HG03025 (cell line): Measurements from ENCODE around the gene NUB1.

Experiments
- ATAC-seq: cut with Tn5 transposase; IDR thresholded peaks from one replicate; pipeline ENCODE4 v1.9.1; 2021; ENCODE audit warnings: mild to moderate bottlenecking, moderate library complexity; ENCODE audit not compliant: unreplicated experiment, low FRiP score

NUB1 gene

GRCh38 chr7:151415375-151416105 is 73.9 kb downstream of the NUB1 start:
- no peak for ATAC-seq

DNA sequence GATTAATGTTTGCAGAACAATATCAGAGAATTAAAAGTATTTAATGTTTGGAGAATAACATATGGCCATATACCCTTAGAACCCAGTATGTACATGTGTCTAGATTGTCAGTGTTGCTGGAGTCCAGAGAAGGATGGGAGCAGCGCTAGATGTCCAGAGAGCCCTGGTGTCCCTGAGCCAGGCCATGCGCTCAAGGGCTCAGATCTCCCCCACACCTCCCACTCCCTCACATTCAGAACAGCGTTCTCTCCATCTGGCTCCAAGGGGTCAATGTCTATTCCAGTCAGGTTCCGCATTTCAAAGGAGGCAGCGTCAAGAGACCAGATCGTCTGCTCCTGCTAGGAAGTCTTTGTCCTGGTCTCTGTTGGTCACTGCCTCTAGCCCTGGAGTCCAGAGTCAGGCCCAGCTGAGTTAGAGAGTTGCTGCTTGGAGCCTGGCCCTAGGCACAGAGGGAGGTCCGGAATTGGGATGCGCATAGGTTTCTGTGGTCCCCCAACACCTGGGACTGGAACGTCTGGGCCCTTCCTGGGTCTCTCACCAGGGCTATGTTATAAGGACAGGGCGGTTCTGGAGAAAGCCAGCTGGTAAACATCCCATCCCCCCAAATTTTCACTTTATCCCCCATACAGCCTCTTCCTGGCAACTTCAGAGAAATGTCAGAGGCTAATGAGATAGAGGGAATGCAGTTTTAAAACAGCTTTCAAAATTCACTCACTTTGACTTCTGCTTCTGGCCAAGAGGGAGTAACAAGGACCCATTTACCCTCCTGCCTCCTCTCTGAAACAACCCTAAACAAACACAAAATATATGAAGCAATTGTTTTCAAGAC is 74.7 kb downstream of the NUB1 start:
- no peak for ATAC-seq

GRCh38 chr7:151416941-151417315 is 75.3 kb downstream of the NUB1 start:
- no peak for ATAC-seq

GRCh38 chr7:151420144-151420543 is 78.5 kb downstream of the NUB1 start:
- no peak for ATAC-seq

DNA sequence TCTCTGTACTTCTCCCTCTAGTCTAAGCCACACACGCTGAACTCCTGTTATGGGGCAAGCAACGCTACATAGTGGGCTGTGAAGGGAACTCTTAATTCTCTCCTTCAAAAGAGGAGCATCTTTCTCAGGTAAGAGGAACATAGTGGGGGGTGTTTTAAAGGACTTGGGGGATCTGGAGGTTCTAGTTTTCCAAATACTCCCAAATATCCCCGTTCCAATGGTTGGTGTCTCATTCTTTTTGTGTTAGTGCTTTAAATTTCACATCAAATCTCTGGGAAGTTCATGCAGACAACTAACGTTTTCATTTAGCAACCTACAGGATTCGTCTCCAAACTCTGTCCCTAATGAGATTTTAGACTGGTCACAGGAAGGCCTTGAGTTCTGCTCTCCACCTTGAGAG is 80.6 kb downstream of the NUB1 start:
- no peak for ATAC-seq

DNA sequence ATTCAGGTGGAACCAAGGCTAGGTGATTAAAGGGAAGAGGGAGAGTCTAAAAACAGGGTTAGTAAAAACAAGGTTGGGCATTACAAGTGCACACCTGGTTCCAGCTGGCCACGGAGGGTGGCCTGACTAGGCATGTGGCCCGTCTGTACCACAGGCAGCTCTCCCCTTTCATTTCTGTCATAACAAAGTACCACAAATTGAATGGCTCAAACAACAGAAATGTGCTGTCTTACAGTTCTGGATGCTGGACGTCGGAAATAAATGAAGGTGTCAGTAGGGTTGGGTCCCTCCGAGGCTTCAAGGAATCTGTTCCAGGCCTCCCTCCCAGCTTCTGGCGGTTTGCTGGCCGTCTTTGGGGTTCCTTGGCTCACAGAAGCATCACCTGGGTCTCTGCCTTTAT is 81.6 kb downstream of the NUB1 start:
- ATAC-seq: no peak

DNA sequence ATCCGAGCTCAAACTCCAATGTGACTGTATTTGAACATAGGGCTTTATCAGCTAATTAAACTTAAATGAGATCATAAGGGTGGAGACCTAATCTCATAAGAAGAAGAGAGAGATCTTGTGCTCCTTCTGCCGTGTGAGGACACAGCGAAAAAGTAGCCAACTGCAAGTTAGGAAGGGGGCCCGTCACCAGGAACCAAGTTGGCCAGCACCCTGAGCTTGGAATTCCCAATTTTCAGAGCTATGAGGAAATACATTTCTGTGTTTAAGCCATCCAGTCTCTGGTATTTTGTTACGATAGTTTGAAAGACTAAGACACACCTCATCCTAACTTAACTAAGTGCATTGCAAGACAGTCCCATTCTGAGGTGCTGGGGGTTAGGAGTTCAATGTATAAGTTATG is 82.3 kb downstream of the NUB1 start:
- no peak for ATAC-seq

DNA sequence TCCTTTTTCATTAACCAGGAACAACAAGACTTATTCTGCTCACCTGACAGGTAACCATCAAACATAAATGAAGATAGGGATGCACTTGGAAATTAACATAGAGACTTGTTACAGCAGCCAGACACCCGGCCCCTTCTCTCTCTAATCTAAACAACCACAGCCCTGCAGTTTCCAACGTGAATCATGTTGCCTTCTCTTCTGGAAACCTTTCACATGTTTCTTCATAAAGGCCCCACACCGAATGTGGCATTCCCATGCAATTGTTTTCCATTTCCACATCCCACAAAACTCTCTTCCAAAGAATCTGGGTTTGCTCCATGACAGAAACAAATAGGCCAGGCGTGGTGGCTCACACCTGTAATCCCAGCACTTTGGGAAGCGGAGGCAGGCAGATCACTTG is 83.2 kb downstream of the NUB1 start:
- ATAC-seq: no peak

- ATAC-seq: no peak
These were observed 84.2 kb downstream of the NUB1 start for GRCh38 chr7:151425670-151426440.

DNA sequence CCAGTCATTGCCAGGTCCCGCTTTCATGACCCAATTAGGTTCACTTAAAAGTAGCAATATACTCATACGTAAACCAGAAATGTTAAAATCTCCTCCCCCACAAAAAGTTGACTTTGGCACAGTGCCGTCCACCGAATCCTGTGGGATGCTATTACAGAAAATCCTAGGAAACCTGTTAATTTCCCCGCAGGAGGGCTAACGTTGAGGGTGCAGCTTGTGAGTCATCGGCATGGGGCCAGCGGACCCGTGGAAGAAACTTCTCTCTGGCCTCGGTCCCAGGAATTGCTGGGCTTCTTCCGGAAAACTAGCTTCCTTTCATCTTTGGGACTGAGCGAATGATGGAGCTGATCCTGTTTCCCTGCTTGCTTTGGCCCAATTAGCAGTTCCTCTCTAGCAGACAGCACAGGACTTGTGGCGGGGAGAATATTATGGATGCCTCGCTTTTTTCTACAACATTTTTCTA is 84.9 kb downstream of the NUB1 start:
- ATAC-seq: no peak

DNA sequence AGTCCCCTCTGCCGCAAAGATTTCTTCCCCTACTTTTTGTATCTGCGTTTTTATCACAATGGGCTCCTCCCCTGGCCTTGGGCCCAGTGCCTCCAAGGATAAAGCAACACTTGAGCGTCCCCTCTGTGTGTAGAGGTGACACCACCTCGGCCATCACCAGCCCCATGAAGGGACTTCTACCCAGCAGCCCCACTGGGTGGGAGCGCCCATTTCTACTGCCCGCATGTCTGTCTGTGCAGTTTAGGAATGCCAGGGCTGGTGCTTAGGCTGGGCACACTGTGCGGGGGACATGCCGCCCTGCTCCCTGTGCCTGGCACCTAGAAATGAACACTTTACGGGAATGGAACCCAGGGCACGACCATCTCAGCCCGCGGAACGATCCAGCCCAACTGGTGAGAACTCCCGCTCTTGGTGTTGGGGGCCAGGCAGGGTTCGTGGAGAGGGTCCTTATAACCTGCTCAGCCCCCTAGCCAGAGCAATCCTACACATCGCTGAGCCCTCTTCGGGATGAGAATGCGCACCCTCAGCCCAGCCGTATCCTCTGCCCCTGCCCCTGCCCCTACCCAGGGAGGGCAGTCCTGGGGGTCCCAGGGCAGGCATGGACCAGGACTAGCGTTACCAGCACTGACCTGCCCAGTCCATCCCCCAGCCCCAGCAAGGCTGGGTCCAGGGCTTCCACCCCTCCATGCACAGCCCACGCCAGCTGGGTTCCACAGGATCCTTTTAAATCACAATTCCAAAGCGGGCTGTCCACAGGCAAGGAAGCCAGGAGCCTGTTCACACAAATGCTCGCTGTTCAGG is 85.5 kb downstream of the NUB1 start:
- no peak for ATAC-seq

DNA sequence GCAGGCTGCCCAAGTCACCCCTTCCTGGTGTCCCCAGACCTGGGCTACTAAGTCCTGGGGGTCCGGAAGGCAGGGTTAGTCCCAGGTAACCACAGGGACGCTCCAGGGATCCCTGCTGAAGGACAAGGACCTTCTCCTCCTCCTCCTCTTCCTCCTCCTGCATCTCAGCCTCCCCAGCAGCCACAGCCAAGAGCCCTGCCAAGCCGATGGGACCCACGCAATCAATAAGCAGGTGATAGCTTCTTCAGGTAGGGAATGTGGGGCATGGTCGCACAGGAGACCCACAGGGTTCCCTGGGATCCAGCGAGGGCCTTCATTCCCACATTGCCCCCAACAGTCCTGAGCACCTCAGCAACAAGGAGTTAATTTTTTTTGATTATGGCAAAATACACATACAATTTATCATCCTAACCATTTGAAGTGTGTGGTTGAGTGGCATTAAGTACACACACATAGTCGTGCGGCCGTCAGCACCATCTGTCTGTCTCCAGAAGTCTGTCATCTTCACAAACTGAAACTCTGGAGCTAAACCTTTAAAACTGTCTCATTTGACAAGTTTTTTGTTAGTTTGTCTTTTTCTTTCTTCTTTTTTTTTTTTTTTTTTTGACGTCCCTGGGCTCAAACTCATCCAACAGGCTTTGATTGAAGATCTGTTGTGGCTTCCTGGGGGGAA is 86.2 kb downstream of the NUB1 start:
- no peak for ATAC-seq
